Erythroblast (primary cell): ENCODE measurements around the gene ACTR3.

Experiments used
- DNase-seq, 2 experiments: peaks; one replicate each; lab custom pipeline; 2025; lab: John Stamatoyannopoulos, UW
- GATA1 ChIP-seq: IDR thresholded peaks from 2 replicates; pipeline ENCODE4 v1.6.1; 2011; ENCODE audit warnings: low read depth, mild to moderate bottlenecking, control low read depth, low read length, moderate library complexity
- POLR2A ChIP-seq: IDR thresholded peaks from 2 replicates; pipeline ENCODE4 v1.6.1; 2011; ENCODE audit warnings: mild to moderate bottlenecking, low read length

ACTR3 gene

DNA sequence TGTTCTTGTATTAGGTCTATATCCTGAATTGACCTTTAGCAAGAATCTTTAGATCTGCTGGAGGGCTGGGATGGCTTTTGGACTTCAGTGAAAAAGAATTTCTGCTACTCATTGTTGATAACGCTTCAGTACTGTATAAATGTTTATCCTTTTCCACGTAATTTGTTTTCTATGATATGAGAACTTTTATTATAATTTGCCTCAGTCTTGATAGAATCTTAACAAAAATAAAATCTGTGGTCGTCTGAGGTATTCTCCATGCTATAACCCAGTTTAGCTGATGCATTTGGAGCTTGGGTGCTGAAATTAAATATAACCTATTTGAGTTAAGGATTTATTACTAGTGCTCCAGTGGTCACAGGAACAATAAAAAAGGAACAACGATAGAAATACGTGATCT, 71.1 kb downstream of the ACTR3 start:
- TF ChIP-seq GATA1 (no peak), POLR2A (no peak)
- no peak for DNase-seq

DNA sequence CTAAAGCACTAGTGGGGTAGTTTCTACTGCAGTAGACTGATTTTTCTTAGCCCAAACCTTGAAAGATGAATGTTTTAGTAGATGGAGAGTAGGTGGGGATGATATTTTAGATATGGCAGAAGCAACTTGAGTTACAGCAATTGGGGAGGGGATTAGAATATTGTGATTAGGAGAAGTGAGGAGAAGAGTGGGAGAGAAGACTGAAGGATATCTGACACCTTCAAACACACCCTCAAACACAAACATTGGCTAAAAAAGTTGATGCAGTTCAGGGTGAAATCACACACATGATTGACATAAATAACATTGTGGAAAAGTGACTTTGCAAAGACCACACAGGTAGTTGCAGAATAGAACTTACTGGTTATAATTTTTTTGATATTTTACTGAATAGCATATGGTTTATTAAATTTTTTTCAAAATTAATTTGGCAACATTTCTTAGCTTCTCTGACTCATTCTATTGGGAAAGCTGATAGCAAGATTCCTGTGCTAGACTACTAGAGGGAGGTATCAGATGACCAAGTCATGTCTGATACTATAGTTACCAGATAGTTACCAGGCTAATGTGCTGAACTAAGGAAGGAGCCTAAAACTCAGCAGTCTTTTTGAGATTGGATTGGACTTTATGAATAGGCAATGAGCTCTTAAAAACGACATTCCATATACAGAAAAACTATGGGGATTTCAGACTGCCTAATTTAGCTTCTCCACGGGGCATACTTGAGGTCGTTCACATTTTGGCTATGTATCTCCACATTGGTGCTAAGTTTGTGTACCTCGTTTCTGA, 73.0 kb downstream of the ACTR3 start:
- DNase-seq: no peak
- no peak for TF ChIP-seq POLR2A
- no peak for TF ChIP-seq GATA1

DNA sequence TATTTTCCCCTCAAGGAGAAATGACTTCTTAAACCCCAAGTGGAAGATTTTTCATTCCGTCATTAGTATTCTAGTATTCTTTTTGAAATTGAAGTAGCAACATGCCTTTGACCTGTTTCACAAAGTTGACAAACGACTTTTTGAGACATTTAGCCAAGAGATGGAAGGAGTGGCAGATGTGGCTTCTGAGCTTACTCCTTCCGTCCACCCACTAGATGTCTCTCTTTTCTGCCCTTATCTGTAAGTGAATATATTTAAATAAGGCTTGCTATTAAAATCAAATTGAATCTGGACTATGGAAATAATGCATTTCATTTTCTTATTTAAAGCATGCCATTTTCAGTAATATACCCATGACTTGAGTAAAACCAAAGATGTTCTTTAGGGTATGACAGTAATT, 74.1 kb downstream of the ACTR3 start:
- DNase-seq: no peak
- TF ChIP-seq POLR2A (no peak), GATA1 (no peak)

DNA sequence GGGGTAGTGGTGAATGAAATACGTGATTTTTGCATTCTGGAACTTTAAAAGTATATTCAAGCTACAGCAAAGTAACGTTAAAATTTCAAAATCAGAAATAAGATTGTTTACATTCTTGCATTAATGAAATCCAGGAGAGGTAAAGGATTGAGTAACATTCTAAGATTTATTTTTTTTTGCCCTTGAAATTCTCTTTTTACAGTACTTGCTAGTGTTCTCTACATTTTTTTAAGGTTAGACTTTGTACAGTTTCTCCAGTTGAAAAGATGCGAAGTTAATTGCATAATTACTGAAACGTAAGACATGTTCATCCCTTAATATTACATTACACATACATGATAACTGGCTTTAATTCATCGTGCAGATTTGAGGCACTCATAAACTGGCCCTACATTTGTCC, 74.5 kb downstream of the ACTR3 start:
- DNase-seq: no peak
- TF ChIP-seq POLR2A: no peak
- no peak for TF ChIP-seq GATA1

DNA sequence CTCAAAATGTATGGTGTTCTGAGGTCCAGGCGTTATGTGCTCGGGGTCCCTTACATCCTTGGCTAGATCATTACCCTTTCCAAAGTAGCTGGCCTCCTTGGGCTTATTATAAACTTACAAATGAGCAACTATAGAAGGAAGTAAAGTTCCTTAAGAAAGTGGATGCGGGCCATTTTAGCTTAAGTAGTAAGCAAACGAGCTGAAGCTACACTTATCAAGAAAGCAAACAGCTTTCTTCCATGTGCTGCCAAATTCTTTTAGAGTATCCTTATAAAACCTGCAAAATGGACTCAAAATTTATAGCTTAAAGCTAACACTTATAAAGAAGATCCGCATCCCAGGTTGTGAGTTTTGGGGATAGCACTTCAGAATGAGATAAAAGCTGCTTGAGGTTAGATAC, 75.3 kb downstream of the ACTR3 start:
- no peak for DNase-seq
- TF ChIP-seq GATA1: no peak
- no peak for TF ChIP-seq POLR2A

DNA sequence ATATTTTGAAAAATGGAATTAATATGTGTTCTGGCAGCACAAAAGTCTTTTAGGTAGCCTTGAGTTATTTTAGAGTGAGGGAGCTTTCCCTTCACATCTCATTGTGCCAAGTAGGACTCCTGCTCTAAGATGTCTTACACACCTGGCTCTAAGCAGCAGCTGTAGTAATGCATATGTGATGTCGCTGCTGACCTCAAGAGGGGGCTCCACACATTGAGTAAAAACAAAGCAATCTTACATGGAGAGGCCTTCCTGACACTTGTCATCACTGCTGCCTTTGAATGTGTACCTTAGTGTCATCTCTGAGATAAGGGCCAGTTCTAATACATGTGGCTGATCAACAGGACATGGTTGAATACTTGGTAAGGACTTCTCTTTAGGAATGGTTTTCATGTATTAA, 75.8 kb downstream of the ACTR3 start:
- DNase-seq: peak; percentile 54 to 59
- no peak for TF ChIP-seq POLR2A

DNA sequence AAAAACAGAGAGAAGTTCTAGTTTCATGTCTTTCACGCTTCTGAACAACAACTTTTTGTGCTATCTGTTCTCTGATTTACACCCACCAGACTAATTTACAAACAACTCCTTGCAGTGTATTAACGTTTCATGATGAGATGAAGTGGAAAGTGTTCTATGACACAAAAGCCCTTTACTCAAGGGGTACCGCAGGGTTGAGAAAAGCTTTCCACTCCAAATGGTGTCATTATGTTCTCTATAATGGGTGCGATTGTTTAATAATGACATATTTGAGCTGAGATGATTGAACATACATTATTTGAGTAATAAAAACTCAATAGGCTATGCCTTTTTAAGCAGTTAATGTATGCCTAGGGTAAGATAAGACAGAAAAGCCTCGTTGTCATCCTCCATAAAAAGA, 76.3 kb downstream of the ACTR3 start:
- DNase-seq: no peak
- no peak for TF ChIP-seq GATA1
- no peak for TF ChIP-seq POLR2A

DNA sequence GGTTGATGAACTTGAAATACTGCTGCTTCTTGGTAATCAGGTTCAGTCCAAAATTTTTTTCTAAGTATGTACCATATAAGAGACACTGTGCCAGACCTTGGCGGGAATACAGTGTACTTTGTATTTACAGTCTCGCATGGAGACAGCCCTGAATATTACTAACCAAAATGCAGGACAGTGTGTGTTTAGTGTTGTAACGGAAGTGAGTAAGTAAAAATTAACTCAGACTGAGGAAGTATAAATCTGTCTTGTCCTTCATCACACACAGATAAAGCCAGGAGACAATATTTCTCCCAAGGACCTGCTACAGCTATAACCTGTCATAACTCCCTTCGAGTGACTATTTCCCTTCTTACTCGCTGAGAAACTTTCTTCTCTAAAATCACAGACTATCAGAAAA, 76.9 kb downstream of the ACTR3 start:
- DNase-seq: no peak
- no peak for TF ChIP-seq GATA1
- TF ChIP-seq POLR2A: no peak

DNA sequence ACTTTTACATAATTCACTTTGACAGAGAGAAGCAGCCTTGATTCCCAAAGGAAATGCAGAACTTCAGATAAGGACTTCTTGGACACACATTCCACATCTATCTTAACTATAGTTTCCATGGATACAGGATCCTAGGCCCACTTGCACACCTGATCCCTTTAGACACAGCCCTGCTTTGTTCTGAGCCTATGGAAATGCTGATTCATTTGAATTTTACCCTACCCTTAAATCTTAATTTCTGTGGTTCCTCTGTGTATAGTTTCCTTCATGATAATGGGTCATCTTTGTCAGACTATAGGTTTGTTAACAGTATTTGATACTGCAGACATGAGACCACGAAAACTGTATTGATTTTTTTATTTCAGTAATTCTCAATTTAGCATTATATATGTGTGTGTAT, 77.4 kb downstream of the ACTR3 start:
- no peak for DNase-seq
- TF ChIP-seq GATA1 (no peak), POLR2A (no peak)

DNA sequence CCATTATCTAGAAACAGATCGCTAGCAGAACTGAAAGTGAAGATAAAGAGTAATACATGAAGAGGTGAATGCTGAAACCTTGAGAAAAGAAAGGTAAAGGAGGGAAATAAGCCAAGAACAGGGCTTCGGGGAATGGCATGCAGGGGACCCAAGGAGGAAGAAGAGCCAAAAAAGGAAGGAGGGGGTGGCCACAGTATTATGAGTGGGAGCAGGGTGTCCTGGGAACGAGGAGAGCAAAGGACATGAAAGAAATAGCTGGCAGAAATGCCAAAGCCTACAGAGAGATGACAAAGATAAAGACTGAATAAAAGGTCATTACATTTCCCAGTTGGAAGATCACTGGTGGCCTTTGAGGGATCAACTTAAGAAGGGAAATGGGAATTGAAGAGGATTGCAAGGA, 82.9 kb downstream of the ACTR3 start:
- DNase-seq: no peak
- TF ChIP-seq GATA1 (no peak), POLR2A (no peak)

DNA sequence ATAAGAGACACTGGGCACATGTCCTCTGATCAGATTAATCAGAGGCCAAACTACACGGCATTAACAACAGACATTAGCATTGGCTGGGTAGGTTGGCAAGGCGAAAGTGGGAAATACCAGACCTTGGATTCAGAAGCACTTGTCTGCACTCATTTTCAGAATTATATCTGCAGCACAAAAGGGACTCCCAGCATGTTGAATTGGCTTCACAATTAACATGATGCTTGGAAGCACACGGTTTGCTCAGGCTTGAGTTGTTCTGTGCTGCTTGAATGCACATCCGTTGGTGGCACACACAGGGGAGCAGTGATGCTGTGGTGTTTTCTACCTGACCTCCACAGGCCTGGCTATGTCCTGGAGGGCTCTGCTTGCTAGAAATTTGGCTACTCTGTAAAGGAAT, 83.9 kb downstream of the ACTR3 start:
- TF ChIP-seq GATA1: no peak
- no peak for DNase-seq

DNA sequence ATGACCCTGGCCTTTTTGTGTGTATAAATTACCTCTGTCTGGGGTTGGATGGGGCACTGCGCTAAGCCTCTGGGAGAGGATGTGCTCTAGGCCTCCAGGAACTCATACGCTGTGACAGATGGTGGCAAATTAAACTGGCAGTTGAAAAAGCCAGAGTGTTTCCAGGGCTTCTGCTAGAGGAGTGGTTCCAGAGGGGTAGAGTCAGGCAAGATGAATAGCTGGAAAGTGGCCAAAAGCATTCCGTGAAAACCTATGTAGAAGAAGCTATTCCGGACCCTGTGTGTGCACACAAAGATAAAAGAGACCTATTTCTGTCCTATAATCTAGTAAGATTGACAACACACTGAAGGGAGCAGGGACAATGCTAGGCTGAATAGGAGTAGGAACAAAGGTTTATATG, 84.8 kb downstream of the ACTR3 start:
- no peak for DNase-seq
- no peak for TF ChIP-seq POLR2A
- no peak for TF ChIP-seq GATA1

DNA sequence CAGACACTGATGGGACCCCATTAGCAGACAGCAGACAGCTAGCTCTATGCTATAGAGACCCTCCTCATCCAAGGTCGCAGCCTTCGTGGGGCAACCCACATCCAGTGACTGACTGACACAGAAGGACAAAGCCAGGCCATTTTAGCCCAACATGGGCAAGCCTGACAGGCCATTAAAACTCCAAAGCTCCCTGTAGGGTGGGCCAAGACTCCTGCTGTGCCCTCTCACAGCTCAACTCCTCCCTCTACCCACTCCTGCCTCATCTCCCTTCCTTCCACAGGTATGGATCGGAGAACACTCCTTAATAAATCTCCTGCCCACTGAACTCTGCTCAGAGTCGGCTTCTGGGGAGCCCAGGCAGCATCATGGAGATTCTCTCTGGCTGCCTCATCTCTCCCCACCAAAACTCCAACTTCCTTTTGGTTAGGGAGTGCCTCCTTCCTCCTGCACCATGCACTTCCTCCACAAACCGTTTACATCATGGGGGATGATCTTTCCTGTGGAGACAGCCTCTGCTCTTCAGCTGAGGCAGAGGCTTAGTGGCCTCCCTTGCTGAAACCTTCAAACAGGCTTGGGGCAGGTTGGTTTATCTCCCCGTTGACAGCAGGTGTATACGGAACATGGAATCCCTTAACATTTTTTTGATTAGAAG, 86.5 kb downstream of the ACTR3 start:
- no peak for TF ChIP-seq GATA1
- TF ChIP-seq POLR2A: no peak

DNA sequence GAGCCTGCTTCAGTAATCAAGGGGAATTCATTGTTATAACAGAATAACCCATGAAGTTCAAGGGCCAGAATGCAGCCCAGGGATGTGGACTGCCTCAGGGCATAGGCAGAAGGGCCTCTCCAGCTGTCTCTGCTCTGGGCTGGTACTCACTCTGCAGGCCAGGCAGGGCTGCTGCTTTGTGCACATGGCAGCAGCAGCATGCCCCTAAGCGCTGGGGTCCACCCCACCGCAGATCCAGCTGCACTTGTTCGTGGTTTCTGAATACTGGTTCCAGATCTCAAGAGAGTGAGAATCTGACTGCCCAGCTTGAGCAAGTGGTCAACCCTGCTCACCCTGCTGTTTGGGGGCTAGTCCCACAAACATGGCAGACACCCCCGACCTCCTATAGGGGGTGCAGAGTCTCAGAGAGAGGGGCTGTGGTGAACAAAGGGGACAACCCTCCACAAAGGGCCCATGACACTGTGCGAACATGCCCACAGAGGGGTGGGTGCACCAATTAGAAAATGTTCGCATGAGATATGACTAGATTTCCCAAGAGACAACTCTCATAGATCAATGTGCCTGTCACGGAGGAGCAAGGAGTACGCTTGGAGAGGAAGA, 87.3 kb downstream of the ACTR3 start:
- DNase-seq: no peak
- no peak for TF ChIP-seq GATA1
- TF ChIP-seq POLR2A: no peak

More for the DNA sequence above, 86.5 kb downstream of the ACTR3 start:
- no peak for DNase-seq

DNA sequence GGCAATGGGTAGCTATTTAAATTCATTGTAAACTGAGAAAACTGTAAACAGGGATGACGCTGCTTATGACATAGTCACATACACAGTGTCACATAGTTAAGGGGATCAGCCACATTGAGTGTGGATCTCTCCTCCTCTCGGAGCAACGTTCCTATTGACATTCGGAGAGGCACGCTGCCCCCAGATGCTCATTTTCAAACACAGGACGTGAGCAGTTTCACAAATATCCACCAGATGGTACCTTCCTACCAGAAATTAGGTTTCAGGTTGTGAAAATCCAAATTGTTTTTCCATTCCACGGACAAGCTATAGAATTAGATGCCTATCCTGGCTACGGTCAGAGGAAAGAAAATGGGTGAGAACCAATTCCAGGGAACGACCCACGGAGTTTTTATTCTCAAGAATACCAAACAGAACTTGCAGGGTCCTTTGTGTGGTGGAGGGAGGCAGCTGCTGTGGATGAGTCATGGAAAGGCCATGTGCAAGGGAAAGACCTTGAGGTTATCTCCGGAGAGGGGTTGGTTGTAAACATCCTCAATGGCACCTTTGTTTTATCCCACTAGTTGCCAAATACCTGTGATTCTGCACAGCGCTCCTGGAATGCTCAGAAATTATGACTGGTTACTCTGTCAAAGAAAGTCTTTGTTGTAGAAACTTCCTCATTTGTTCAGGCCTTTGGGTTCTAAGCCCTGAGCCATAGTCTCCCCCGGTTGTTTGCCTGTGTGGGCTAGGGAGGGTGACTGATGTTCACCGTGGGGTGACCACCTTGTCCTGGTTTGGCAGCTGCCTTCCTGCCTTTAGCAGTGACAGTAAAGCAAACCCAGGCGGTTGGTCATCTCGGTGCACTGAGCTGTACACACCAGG, 88.0 kb downstream of the ACTR3 start:
- DNase-seq: no peak
- TF ChIP-seq GATA1 (no peak), POLR2A (no peak)
